ENCODE data around the gene CATSPER1. TPM values are rescaled to one million over a fixed set of nuclear protein-coding genes. Genes with fewer than 3 reads are reported as not detected.
A peak's percentile ranks its signal among the peaks of the same experiment; 100 is the strongest.

CATSPER1 gene
- total and polyA plus RNA-seq, 2 of the 13 experiments (the other 11 are each of a cell fraction or from before 2014, with no cell fraction given), result 0.17 TPM; not detected in 1

DNA sequence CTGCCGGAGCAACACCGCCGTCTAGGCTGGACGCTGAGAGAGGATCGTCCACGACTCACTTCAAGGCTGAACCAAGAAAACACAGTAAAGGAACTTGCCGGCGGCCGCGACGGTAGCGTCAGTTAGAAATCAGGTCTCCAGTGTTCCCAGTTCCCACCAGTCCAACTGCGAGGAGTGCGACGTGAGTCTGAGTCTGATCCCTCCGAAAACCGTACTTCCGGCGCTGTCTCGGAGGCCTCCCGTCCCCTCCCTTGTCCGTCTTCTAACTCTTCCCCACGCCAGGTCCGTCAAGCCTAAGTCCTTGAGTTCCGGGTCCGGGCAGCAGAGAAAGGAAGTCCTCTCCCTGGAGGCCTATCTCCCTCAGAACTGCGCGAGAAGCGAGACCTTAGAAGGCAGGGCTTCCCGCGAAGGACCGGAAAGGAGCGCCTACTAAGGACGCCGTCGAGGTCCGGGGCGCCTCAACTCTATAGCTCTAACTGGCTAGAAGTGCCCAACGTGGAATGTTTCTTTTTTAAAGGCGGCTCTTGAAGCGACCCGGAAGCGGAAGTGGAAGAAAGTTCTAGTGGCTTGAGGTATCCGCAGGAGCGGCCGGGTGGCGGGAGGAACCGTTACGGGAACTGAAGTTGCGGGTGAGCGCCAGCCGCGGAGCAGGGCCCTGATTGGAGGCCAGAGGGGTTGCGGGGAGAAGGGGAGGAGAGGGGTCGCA, 24.2 kb downstream of the CATSPER1 start, which contains the start of the genes BANF1 and EIF1AD (continued):
- TF ChIP-seq MED8 (CRISPR knock-in tag; IDR thresholded peaks at IDR 0.05; ENCODE audit: insufficient replicate concordance), result peak; percentile 68
- TF ChIP-seq ZNF619 (CRISPR knock-in tag; IDR thresholded peaks at IDR 0.05), result peak; percentile 67
- TF ChIP-seq ZNF232 (CRISPR knock-in tag; IDR thresholded peaks at IDR 0.05; ENCODE audit: borderline replicate concordance), result 0 out of 2 replicates have a peak, but pooled peaks have one; percentile 31
- TF ChIP-seq, protein P1, sequence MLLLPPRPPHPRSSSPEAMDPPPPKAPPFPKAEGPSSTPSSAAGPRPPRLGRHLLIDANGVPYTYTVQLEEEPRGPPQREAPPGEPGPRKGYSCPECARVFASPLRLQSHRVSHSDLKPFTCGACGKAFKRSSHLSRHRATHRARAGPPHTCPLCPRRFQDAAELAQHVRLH (CRISPR knock-in tag; IDR thresholded peaks at IDR 0.05; ENCODE audit: borderline replicate concordance, low read depth), result peak; percentile 89; the same call in 1 of the 2 replicates
- peak; percentile 99 for TF ChIP-seq ZNF34 (CRISPR knock-in tag; IDR thresholded peaks at IDR 0.05; ENCODE audit: borderline replicate concordance)
- no peak; the same call in none of the 2 replicates for TF ChIP-seq ZFP41 (CRISPR knock-in tag; IDR thresholded peaks at IDR 0.05; ENCODE audit: borderline replicate concordance)
- TF ChIP-seq HNRNPH1 (optimal IDR thresholded peaks at IDR 0.05; ENCODE audit: low read depth, low read length), result no peak
- TF ChIP-seq ZNF616 (CRISPR knock-in tag; IDR thresholded peaks at IDR 0.05; ENCODE audit: low read depth), result no peak
- TF ChIP-seq KMT2A (CRISPR knock-in tag; IDR thresholded peaks at IDR 0.05), result peak; percentile 98
- no peak for TF ChIP-seq NCOA1 (CRISPR knock-in tag; IDR thresholded peaks at IDR 0.05)
- TF ChIP-seq MEF2D (CRISPR knock-in tag; IDR thresholded peaks at IDR 0.05), result peak; percentile 86
- TF ChIP-seq FOXP1 (IDR thresholded peaks at IDR 0.05), result no peak
- TF ChIP-seq FOXP1 (CRISPR knock-in tag; IDR thresholded peaks at IDR 0.05), result 0 out of 2 replicates have a peak, but pooled peaks have one; percentile 50
- peak; percentile 94 for TF ChIP-seq ZNF280B (CRISPR knock-in tag; IDR thresholded peaks at IDR 0.05; ENCODE audit: borderline replicate concordance)
- no peak for TF ChIP-seq NBN (conservative IDR thresholded peaks at IDR 0.05)
- no peak for TF ChIP-seq CREB3 (CRISPR knock-in tag; IDR thresholded peaks at IDR 0.05)
- TF ChIP-seq TCF12 (IDR thresholded peaks at IDR 0.05), result no peak
- no peak for TF ChIP-seq TCF12 (CRISPR knock-in tag; IDR thresholded peaks at IDR 0.05)
- no peak for TF ChIP-seq GLMP (CRISPR knock-in tag; IDR thresholded peaks at IDR 0.05; ENCODE audit: borderline replicate concordance)
- no peak for TF ChIP-seq ZNF713 (CRISPR knock-in tag; IDR thresholded peaks at IDR 0.05)
- TF ChIP-seq ZNF124 (CRISPR knock-in tag; IDR thresholded peaks at IDR 0.05), result peak; percentile 94
- peak; percentile 90 for TF ChIP-seq IRF2 (CRISPR knock-in tag; IDR thresholded peaks at IDR 0.05)
- TF ChIP-seq GPBP1L1 (CRISPR knock-in tag; IDR thresholded peaks at IDR 0.05), result no peak
- peak; percentile 94 for TF ChIP-seq ZNF550 (CRISPR knock-in tag; IDR thresholded peaks at IDR 0.05; ENCODE audit: borderline replicate concordance)
- no peak for TF ChIP-seq ZBTB7A (CRISPR knock-in tag; IDR thresholded peaks at IDR 0.05)
